ENCODE measurements around the gene PPP1R16B.

GRCh38 chr20:38809942-38810341 lies 4.4 kb downstream of the PPP1R16B start:
- TF ChIP-seq ZNF274 (IDR thresholded peaks at IDR 0.05; ENCODE audit: low read depth, low read length) (no peak), SUZ12 (IDR thresholded peaks at IDR 0.05; ENCODE audit: extremely low read depth, insufficient read depth, insufficient read length) (no peak)

Measured in NT2/D1 (cell line).